A673 (cell line): ENCODE data around the gene RALGAPA2. TPM values are rescaled to one million over a fixed set of nuclear protein-coding genes. Genes with fewer than 3 reads are reported as not detected.
"Not testable (repeated sequence)": the region's sequence is repeated elsewhere in the genome, so short reads cannot be mapped to it uniquely, and the experiment has no call there.

Experiments
- BruUV-seq: library from RNA; stranded (reverse); fragments of 400-500 nt; replicated peaks from 2 replicates; lab custom pipeline; 2021; lab: Mats Ljungman, UMichigan
- CTCF ChIA-PET: fragments of 300-600 bp; sonication (Branson Sonifier 250); formaldehyde crosslinking; loops from one replicate; lab custom pipeline; 2022; ENCODE audit warnings: antibody characterized with exemption; lab: Charles Lee
- POLR2A ChIA-PET: fragments of 300-600 bp; sonication (Branson Sonifier 250); formaldehyde crosslinking; loops from one replicate; lab custom pipeline; 2022; ENCODE audit warnings: antibody characterized with exemption; ENCODE audit not compliant: low non-redundant PET; lab: Charles Lee
- DNase-seq: peaks from one replicate; pipeline ENCODE4 v3.0.0-alpha.2; 2015; ENCODE audit warnings: low spot score
- H3K27ac ChIP-seq: fragments of 200-600 bp; sonication (generic); 2 replicates; pipeline ENCODE4 v1.5.1; 2016; ENCODE audit warnings: mixed run types, low read depth, mild to moderate bottlenecking, mixed read lengths, antibody characterized with exemption, low read length; ENCODE audit not compliant: poor library complexity, severe bottlenecking
- H3K27me3 ChIP-seq: fragments of 200-600 bp; sonication (generic); replicated peaks from 2 replicates; pipeline ENCODE4 v1.6.1; 2017; ENCODE audit warnings: mixed run types, low read depth, mild to moderate bottlenecking, mixed read lengths, antibody characterized with exemption, low read length; ENCODE audit not compliant: insufficient read depth, poor library complexity
- H3K36me3 ChIP-seq: fragments of 200-600 bp; sonication (generic); 2 replicates; pipeline ENCODE4 v1.6.1; 2016; ENCODE audit warnings: mixed run types, mild to moderate bottlenecking, mixed read lengths, antibody characterized with exemption, low read length; ENCODE audit not compliant: insufficient read depth, poor library complexity, severe bottlenecking
- H3K4me1 ChIP-seq: fragments of 200-600 bp; sonication (generic); 2 replicates; pipeline ENCODE4 v1.6.1; 2017; ENCODE audit warnings: mixed run types, mild to moderate bottlenecking, mixed read lengths, antibody characterized with exemption, low read length; ENCODE audit not compliant: insufficient read depth, poor library complexity, severe bottlenecking
- H3K4me3 ChIP-seq: fragments of 200-600 bp; sonication (generic); 2 replicates; pipeline ENCODE4 v1.5.1; 2016; ENCODE audit warnings: low read depth, mixed run types, mild to moderate bottlenecking, mixed read lengths, low read length; ENCODE audit not compliant: poor library complexity, severe bottlenecking
- H3K9me3 ChIP-seq: fragments of 200-600 bp; sonication (generic); 2 replicates; pipeline ENCODE4 v1.6.1; 2016; ENCODE audit warnings: mixed run types, low read depth, mild to moderate bottlenecking, mixed read lengths, antibody characterized with exemption, low read length; ENCODE audit not compliant: poor library complexity, severe bottlenecking
- EZH2 ChIP-seq: fragments of 200-600 bp; sonication (generic); IDR thresholded peaks from 2 replicates; pipeline ENCODE4 v1.6.1; 2017; ENCODE audit warnings: borderline replicate concordance, low read depth, mild to moderate bottlenecking, mixed read lengths, antibody characterized with exemption, low read length; ENCODE audit not compliant: poor library complexity, severe bottlenecking
- intact Hi-C: fragments of 100-400 bp; cut with micrococcal nuclease; formaldehyde crosslinking; loops from one replicate; pipeline ENCODE4 v1.10.0; 2022; ENCODE audit not compliant: unreplicated experiment
- total RNA-seq: library from RNA; stranded (reverse); gene quantifications from 2 replicates; pipeline ENCODE4 v1.2.3, GENCODE V29; 2021
- TF ChIP-seq, protein P1 (sequence below): fragments of 300-800, 200-600 bp; sonication (generic); conservative IDR thresholded peaks from 2 replicates; pipeline ENCODE4 v1.5.1; 2017; ENCODE audit warnings: low read depth, mild to moderate bottlenecking, antibody characterized with exemption, low read length, moderate library complexity, mixed read lengths

RALGAPA2 gene
- total RNA-seq, 1 experiment from 2014 or later = 32.4 TPM

DNA sequence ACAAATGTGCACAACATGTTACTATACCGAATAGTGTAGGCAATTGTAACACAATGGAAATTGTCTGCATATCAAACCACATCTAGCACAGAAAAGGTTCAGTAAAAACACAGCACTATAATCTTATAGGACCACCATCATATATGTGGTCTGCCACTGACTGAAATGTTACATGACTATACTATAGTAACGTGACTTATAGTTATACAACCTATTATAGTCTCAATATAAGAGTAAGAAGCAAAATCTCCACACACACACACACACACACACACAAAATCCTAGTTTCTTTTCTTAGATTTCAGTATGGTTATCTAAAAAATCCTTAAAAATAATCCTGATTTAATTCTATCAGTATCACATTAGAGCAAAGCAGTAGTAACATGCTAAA lies 164.6 kb downstream of the RALGAPA2 start:
- Histone ChIP-seq H3K9me3 (no peaks in the 10 kb centered on the region), H3K36me3 (no peaks in the 10 kb centered on the region), H3K27me3 (no peaks in the 10 kb centered on the region), H3K27ac (no peak overlapping the region), H3K4me3 (no peak overlapping the region), H3K4me1 (no peaks in the 10 kb centered on the region)
- POLR2A ChIA-PET = interaction anchor here (0.6 kb wide), 1 partner anchor 18 kb away, joined by 3 read pairs; no protein-coding TSS in a partner anchor
- intact Hi-C loops = no loop called here
- no TSS peak for BruUV-seq
- no peak for DNase-seq
- TF ChIP-seq EZH2 = no peak
- TF ChIP-seq, protein P1, sequence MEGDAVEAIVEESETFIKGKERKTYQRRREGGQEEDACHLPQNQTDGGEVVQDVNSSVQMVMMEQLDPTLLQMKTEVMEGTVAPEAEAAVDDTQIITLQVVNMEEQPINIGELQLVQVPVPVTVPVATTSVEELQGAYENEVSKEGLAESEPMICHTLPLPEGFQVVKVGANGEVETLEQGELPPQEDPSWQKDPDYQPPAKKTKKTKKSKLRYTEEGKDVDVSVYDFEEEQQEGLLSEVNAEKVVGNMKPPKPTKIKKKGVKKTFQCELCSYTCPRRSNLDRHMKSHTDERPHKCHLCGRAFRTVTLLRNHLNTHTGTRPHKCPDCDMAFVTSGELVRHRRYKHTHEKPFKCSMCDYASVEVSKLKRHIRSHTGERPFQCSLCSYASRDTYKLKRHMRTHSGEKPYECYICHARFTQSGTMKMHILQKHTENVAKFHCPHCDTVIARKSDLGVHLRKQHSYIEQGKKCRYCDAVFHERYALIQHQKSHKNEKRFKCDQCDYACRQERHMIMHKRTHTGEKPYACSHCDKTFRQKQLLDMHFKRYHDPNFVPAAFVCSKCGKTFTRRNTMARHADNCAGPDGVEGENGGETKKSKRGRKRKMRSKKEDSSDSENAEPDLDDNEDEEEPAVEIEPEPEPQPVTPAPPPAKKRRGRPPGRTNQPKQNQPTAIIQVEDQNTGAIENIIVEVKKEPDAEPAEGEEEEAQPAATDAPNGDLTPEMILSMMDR = no peak
- CTCF ChIA-PET = no interaction called here

DNA sequence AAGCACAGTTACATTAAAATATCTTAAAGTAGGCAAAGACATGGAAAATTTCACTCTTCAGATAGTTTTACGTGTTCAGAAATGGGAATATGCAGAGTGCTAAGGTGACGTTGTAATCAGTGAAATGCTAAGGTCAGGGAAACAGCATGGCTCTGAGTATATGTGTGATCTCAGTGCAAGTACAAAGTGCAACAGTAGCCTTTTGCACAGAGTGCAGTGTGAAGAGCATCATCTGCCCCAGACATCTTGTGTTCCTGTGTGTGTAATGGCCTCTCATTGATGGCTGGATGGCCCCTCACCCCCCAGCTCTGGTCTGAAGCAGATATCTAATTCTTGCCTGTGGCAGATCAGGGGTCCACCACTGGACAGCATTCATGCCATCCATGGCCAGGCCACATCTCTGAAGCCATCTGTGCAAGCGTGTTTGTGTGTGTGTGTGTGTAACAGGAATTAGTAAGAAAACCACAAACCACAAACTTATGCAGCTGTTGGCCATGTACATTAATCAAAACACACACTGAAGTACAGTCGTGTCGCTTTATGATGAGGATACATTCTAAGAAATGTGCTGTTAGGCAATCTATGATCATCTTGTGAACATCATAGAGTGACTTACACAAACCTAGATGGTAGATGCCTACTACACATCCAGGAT lies 165.1 kb downstream of the RALGAPA2 start:
- intact Hi-C loops = no loop called here
- TF ChIP-seq, protein P1 = no peak
- no peak for TF ChIP-seq EZH2
- no peak for DNase-seq
- no peaks in the 10 kb centered on the region for H3K4me1 ChIP-seq
- H3K27me3 ChIP-seq = no peaks in the 10 kb centered on the region
- no peaks in the 10 kb centered on the region for H3K36me3 ChIP-seq
- ChIA-PET POLR2A (interaction anchor here (0.6 kb wide), 1 partner anchor 18 kb away, joined by 3 read pairs; no protein-coding TSS in a partner anchor), CTCF (no interaction called here)
- no TSS peak for BruUV-seq
- no peak overlapping the region for H3K4me3 ChIP-seq
- no peak overlapping the region for H3K27ac ChIP-seq
- H3K9me3 ChIP-seq = no peaks in the 10 kb centered on the region

DNA sequence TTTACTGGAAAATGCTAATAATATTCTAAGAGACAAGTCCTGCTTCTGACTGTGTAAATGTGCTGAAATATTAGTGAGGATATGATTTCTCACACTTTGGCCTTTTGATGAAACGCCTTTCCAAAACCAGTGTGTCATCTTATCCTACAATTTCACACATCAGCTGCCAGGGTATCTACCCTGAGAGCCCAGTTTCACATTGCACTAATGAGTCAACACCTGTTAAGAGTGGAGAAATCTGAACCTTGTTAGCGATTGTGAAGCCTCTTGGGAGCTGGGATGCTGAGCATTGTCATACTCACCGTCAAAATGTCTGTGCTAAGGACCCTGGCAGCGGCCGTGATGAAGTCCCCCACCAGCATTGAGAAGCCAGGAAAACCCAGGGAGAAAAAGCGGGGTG lies 166.0 kb downstream of the RALGAPA2 start:
- H3K27me3 ChIP-seq = no peaks in the 10 kb centered on the region
- H3K27ac ChIP-seq = no peak overlapping the region
- no peaks in the 10 kb centered on the region for H3K4me1 ChIP-seq
- intact Hi-C loops = no loop called here
- POLR2A ChIA-PET = no interaction called here
- no peaks in the 10 kb centered on the region for H3K9me3 ChIP-seq
- TF ChIP-seq, protein P1 = no peak
- no peak for TF ChIP-seq EZH2
- CTCF ChIA-PET = no interaction called here
- DNase-seq = no peak
- H3K4me3 ChIP-seq = no peak overlapping the region
- no TSS peak for BruUV-seq
- no peaks in the 10 kb centered on the region for H3K36me3 ChIP-seq

DNA sequence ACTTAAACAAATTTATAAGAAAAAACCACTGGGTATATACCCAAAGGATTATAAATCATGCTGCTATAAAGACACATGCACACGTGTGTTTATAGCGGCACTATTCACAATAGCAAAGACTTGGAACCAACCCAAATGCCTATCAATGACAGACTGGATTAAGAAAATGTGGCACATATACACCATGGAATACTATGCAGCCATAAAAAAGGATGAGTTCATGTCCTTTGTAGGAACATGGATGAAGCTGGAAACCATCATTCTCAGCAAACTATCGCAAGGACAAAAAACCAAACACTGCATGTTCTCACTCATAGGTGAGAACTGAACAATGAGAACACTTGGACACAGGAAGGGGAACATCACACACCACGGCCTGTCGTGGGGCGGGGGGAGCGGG lies 169.1 kb downstream of the RALGAPA2 start:
- DNase-seq, POLR2A ChIA-PET, H3K27me3 ChIP-seq, H3K27ac ChIP-seq, H3K4me3 ChIP-seq, H3K36me3 ChIP-seq, BruUV-seq, CTCF ChIA-PET, intact Hi-C loops, H3K9me3 ChIP-seq, H3K4me1 ChIP-seq: not testable (repeated sequence)
